Measurements from ENCODE around the gene MAP6.

- no peak for TF ChIP-seq ZFP30 (CRISPR knock-in tag; IDR thresholded peaks at IDR 0.05)
- no peak for TF ChIP-seq TSHZ2 (CRISPR knock-in tag; IDR thresholded peaks at IDR 0.05)
- TF ChIP-seq ZFP3 (CRISPR knock-in tag; IDR thresholded peaks at IDR 0.05) = no peak
- no peak for TF ChIP-seq CSDC2 (CRISPR knock-in tag; IDR thresholded peaks at IDR 0.05)
- no peak for TF ChIP-seq RARB (CRISPR knock-in tag; IDR thresholded peaks at IDR 0.05)
- no peak for TF ChIP-seq TCF4 (CRISPR knock-in tag; IDR thresholded peaks at IDR 0.05; ENCODE audit: borderline replicate concordance)
- TF ChIP-seq CREB5 (CRISPR knock-in tag; IDR thresholded peaks at IDR 0.05; ENCODE audit: low read depth) = no peak
- TF ChIP-seq GLIS3 (CRISPR knock-in tag; IDR thresholded peaks at IDR 0.05) = no peak
- TF ChIP-seq OSR1 (CRISPR knock-in tag; IDR thresholded peaks at IDR 0.05) = no peak
- TF ChIP-seq CSRNP3 (CRISPR knock-in tag; IDR thresholded peaks at IDR 0.05) = no peak
- TF ChIP-seq SNAI2 (CRISPR knock-in tag; IDR thresholded peaks at IDR 0.05) = no peak
- no peak for TF ChIP-seq ARNTL (CRISPR knock-in tag; IDR thresholded peaks at IDR 0.05; ENCODE audit: borderline replicate concordance, low read depth)
Measured at GRCh38 chr11:75597636-75598035, 71.2 kb downstream of the MAP6 start.

Data from SK-N-SH treated with all-trans-retinoic acid at 6 μM for 48 hours (cell line).